Mucosa of rectum (tissue), 2 donors: ENCODE data around the gene ASCC2.
"Not testable (repeated sequence)": the region's sequence is repeated elsewhere in the genome, so short reads cannot be mapped to it uniquely, and the experiment has no call there.

Experiments
- H3K27ac ChIP-seq, 2 donors: one replicate each; pipeline ENCODE4 v1.7.0; 2013; ENCODE audit warnings: inconsistent platforms in 2 of 2, low read depth in 2 of 2, low read length in 2 of 2
- H3K27me3 ChIP-seq, 2 donors: one replicate each; pipeline ENCODE4 v1.7.0; 2013; ENCODE audit warnings: low read length in 2 of 2; ENCODE audit not compliant: control insufficient read depth in 2 of 2, insufficient read depth in 2 of 2
- H3K36me3 ChIP-seq, 2 donors: one replicate each; pipeline ENCODE4 v1.7.0; 2013; ENCODE audit warnings: low read length in 2 of 2; ENCODE audit not compliant: control insufficient read depth in 2 of 2, insufficient read depth in 2 of 2
- H3K4me1 ChIP-seq, 2 donors: one replicate each; pipeline ENCODE4 v1.7.0; 2013; ENCODE audit warnings: low read length in 2 of 2, mild to moderate bottlenecking in 1 of 2; ENCODE audit not compliant: control insufficient read depth in 2 of 2, insufficient read depth in 2 of 2
- H3K4me3 ChIP-seq, 2 donors: one replicate each; pipeline ENCODE4 v1.7.0; 2013; ENCODE audit warnings: low read length in 2 of 2
- H3K9ac ChIP-seq, 2 donors: one replicate each; pipeline ENCODE4 v1.7.0; 2013; ENCODE audit warnings: low read length in 2 of 2, low read depth in 1 of 2, mild to moderate bottlenecking in 1 of 2
- H3K9me3 ChIP-seq, 2 donors: one replicate each; pipeline ENCODE4 v1.7.0; 2013; ENCODE audit warnings: low read length in 2 of 2; ENCODE audit not compliant: control insufficient read depth in 2 of 2
- donor health status: healthy.
- donor health status: Normal muscosa, but diverticular disease.

ASCC2 gene

DNA sequence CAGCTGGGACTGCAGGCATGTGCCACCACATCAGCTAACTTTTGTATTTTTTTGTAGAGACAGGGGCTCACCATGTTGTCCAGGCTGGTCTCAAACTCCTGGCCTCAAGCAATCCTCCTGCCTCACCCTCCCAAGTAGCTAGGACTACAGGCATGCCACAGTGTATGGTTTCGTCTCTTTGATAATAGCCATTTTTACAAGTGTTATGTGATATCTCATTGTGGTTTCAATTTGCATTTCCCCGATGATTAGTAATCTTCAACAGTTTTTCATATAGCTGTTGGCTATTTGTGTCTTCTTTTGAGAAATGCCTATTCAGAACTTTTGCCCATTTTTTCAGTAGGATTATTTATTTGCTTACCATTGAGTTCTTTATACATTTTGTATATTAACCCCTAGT is 35.9 kb upstream of the ASCC2 start:
- Histone ChIP-seq H3K36me3 (no peaks in the 10 kb centered on the region), H3K27me3 (no peaks in the 10 kb centered on the region), H3K9ac (no peak overlapping the region), H3K27ac (no peak overlapping the region), H3K9me3 (no peaks in the 10 kb centered on the region), H3K4me1 (no peaks in the 10 kb centered on the region), H3K4me3 (no peak overlapping the region)

DNA sequence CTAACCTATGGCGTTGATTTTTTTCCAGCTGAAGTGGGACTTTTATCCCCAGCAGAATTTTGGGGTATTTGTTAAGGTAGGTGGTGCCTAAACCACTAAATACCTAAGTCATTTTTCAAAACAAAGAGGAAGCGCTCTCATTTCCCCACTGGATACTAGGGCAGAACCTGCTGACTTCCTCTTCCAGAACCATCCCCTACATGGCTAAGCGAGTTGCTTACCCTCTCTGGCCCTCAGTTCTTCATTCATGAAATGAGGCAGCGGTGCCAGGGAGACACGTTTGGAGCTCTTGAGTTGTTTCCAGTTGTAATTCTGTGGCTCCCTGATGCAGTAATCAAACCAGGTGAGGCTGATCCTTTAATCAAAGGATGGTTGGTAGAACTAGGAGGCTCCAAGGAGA is 34.9 kb upstream of the ASCC2 start:
- Histone ChIP-seq H3K27ac (no peak overlapping the region), H3K4me1 (no peaks in the 10 kb centered on the region), H3K9ac (no peak overlapping the region), H3K4me3 (no peak overlapping the region), H3K36me3 (no peaks in the 10 kb centered on the region), H3K9me3 (no peaks in the 10 kb centered on the region), H3K27me3 (no peaks in the 10 kb centered on the region)

- H3K27me3 ChIP-seq = no peaks in the 10 kb centered on the region
- H3K4me1 ChIP-seq = no peaks in the 10 kb centered on the region
- no peaks in the 10 kb centered on the region for H3K36me3 ChIP-seq
- H3K9ac ChIP-seq = no peak overlapping the region
- H3K4me3 ChIP-seq = no peak overlapping the region
- no peaks in the 10 kb centered on the region for H3K9me3 ChIP-seq
- no peak overlapping the region for H3K27ac ChIP-seq
Measured at GRCh38 chr22:29872144-29872893, 34.2 kb upstream of the ASCC2 start.

GRCh38 chr22:29871684-29872083 is 33.6 kb upstream of the ASCC2 start:
- H3K27ac ChIP-seq = no peak overlapping the region
- no peak overlapping the region for H3K4me3 ChIP-seq
- H3K4me1 ChIP-seq = no peaks in the 10 kb centered on the region
- H3K27me3 ChIP-seq = no peaks in the 10 kb centered on the region
- H3K9me3 ChIP-seq = no peaks in the 10 kb centered on the region
- no peak overlapping the region for H3K9ac ChIP-seq
- no peaks in the 10 kb centered on the region for H3K36me3 ChIP-seq

- no peaks in the 10 kb centered on the region for H3K4me1 ChIP-seq
- no peaks in the 10 kb centered on the region for H3K36me3 ChIP-seq
- no peak overlapping the region for H3K27ac ChIP-seq
- H3K9me3 ChIP-seq = no peaks in the 10 kb centered on the region
- H3K27me3 ChIP-seq = no peaks in the 10 kb centered on the region
- no peak overlapping the region for H3K4me3 ChIP-seq
- no peak overlapping the region for H3K9ac ChIP-seq
Measured at GRCh38 chr22:29870574-29870973, 32.5 kb upstream of the ASCC2 start.

GRCh38 chr22:29867851-29868250 is 29.8 kb upstream of the ASCC2 start:
- Histone ChIP-seq H3K27me3 (no peaks in the 10 kb centered on the region), H3K9me3 (no peaks in the 10 kb centered on the region), H3K4me3 (no peak overlapping the region), H3K9ac (no peak overlapping the region), H3K4me1 (no peaks in the 10 kb centered on the region), H3K36me3 (no peaks in the 10 kb centered on the region), H3K27ac (no peak overlapping the region)

DNA sequence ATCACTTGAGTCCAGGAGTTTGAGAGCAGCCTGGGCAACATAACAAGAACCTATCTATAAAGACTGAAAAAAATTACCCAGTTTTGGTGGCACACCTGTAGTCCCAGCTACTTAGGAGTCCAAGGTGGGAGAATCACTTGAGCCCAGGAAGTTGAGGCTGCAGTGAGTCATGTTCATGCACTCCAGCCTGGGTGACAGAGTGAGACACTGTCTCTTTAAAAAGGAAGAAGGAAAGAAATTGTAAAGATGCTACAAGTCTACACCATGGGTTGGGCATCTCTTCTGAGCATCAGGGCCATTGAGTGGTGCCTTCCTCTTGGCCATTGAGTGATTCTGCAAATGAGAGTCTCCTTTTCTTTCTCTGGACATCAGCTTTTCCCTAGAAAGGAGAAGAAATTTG is 29.2 kb upstream of the ASCC2 start:
- no peak overlapping the region for H3K27ac ChIP-seq
- no peaks in the 10 kb centered on the region for H3K4me1 ChIP-seq
- H3K4me3 ChIP-seq = no peak overlapping the region
- H3K9ac ChIP-seq = no peak overlapping the region
- H3K36me3 ChIP-seq = no peaks in the 10 kb centered on the region
- H3K27me3 ChIP-seq = no peaks in the 10 kb centered on the region
- H3K9me3 ChIP-seq = no peaks in the 10 kb centered on the region

GRCh38 chr22:29865572-29865971 is 27.5 kb upstream of the ASCC2 start:
- not testable (repeated sequence) for H3K4me1 ChIP-seq, H3K27me3 ChIP-seq, H3K9me3 ChIP-seq, H3K4me3 ChIP-seq, H3K27ac ChIP-seq, H3K36me3 ChIP-seq, H3K9ac ChIP-seq

- H3K36me3 ChIP-seq = no peaks in the 10 kb centered on the region
- H3K27me3 ChIP-seq = no peaks in the 10 kb centered on the region
- H3K4me3 ChIP-seq = no peak overlapping the region
- no peak overlapping the region for H3K9ac ChIP-seq
- H3K9me3 ChIP-seq = no peaks in the 10 kb centered on the region
- H3K27ac ChIP-seq = no peak overlapping the region
- H3K4me1 ChIP-seq = no peaks in the 10 kb centered on the region
Measured at GRCh38 chr22:29861672-29862297, 23.7 kb upstream of the ASCC2 start.

GRCh38 chr22:29860006-29860766 is 22.1 kb upstream of the ASCC2 start:
- Histone ChIP-seq H3K4me1 (no peaks in the 10 kb centered on the region), H3K27me3 (no peaks in the 10 kb centered on the region), H3K4me3 (no peak overlapping the region), H3K9me3 (no peaks in the 10 kb centered on the region), H3K9ac (no peak overlapping the region), H3K36me3 (no peaks in the 10 kb centered on the region), H3K27ac (no peak overlapping the region)
